GM18909 (cell line): ENCODE results near the gene NMRK1.
A peak's percentile ranks its signal among the peaks of the same experiment; 100 is the strongest.

Source experiments
- ATAC-seq: cut with Tn5 transposase; IDR thresholded peaks from one replicate; pipeline ENCODE4 v1.9.1; 2021; ENCODE audit warnings: mild to moderate bottlenecking; ENCODE audit not compliant: unreplicated experiment, poor library complexity

The NMRK1 gene

DNA sequence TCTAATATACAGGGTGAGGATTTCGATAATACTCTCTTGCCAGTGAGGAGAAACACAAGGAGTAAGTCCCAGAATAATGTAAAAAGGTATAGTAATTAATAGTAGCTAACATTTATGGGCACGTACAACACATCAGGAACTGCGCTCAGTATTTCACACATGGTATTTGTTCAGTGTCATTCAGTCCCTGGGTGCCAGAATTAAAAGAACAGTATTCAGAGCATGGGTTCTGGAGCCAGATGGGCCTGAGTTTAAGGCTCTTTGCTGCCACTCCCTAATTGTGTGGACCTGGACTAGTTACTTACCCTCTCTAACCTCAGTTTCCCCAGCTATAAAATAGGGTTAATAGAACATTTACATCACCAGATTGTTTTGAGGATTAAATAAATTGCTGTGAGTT is 16.7 kb upstream of the NMRK1 start:
- ATAC-seq, result no peak

- no peak for ATAC-seq
Observed at GRCh38 chr9:75102177-75102790, 14.3 kb upstream of the NMRK1 start.

DNA sequence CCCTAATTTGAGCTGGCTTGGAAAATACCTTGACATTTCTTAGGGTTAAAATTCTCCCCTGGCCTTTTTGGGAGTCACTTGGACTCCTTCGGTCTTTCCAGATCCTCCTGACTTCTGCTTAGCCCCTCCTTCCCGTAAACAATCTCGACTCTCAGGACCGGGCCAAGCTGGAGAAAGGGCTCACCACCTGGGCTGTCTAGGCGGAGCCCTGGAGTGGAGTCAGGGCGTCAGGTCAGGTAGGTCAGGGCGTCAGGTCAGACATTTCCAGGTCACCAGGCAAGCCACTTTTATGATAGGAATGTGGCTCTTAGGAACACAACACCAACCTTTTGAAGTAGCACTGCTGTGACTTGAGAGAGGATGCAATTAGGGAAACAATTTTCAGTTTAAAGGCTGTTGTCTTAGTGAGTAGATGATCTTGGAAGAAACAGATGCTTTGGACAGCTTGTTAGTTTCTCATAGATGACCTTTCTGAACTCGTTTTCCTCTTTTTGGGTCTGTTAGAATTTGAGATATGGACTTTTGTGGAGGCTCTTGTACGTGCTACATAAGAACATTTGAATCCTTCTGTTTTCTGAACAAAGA is 13.1 kb upstream of the NMRK1 start:
- ATAC-seq, result no peak

- ATAC-seq, result no peak
Observed at GRCh38 chr9:75096796-75097195, 8.8 kb upstream of the NMRK1 start.

GRCh38 chr9:75092766-75093165 is 4.8 kb upstream of the NMRK1 start:
- ATAC-seq, result no peak

- no peak for ATAC-seq
Observed at GRCh38 chr9:75090579-75090978, 2.6 kb upstream of the NMRK1 start.

GRCh38 chr9:75089373-75089766 is 1.4 kb upstream of the NMRK1 start:
- ATAC-seq, result no peak

- ATAC-seq, result peak; percentile 42
Observed at GRCh38 chr9:75088646-75089372, 854 bp upstream of the NMRK1 start.

DNA sequence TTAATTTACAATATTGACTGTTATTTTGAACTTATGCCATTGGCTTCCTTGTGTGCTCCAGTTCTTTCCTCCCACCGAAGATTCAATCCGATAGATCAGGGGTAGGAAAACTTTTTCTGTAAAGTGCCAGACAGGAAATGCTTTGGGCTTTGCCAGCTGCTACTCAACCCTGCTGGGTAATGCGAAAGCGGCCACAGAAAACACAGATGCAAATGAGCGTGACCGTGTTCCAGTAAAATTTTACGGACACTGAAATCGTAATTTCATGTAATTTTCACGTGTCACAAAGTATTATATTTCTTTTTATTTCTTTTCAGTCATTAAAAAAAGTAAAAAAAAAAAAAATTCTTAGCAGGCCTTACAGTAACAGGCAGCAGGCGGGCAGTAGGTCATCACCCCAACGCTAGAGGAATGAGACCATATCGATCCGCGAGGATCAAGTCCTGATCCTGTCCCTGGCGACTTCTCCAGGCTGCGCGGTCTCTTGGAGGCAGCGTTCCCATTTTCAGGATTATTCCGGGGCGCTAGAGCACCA is 599 bp downstream of the NMRK1 start:
- ATAC-seq, result peak; percentile 36

GRCh38 chr9:75086541-75087288 is 1.2 kb downstream of the NMRK1 start:
- no peak for ATAC-seq

DNA sequence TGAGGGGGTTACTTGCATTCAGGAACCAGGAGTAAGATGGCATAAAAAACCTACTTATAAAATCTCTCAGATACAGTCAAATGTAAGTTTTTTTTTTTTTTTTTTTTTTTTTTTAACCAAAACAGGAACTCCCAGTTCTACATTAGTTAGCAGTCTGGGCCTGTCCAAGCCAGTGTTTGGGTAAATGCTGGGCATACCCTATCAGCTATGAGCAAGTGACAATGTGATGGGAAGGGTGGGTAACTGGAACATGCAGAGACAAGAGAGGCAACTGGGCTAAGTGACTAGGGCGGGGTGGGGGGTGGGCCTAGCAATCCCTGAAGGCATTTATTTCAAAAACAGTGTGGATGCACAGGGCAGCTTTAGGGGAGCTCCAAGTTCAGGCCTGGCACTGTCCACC is 2.3 kb downstream of the NMRK1 start:
- no peak for ATAC-seq

GRCh38 chr9:75084081-75084672 is 3.8 kb downstream of the NMRK1 start:
- no peak for ATAC-seq

DNA sequence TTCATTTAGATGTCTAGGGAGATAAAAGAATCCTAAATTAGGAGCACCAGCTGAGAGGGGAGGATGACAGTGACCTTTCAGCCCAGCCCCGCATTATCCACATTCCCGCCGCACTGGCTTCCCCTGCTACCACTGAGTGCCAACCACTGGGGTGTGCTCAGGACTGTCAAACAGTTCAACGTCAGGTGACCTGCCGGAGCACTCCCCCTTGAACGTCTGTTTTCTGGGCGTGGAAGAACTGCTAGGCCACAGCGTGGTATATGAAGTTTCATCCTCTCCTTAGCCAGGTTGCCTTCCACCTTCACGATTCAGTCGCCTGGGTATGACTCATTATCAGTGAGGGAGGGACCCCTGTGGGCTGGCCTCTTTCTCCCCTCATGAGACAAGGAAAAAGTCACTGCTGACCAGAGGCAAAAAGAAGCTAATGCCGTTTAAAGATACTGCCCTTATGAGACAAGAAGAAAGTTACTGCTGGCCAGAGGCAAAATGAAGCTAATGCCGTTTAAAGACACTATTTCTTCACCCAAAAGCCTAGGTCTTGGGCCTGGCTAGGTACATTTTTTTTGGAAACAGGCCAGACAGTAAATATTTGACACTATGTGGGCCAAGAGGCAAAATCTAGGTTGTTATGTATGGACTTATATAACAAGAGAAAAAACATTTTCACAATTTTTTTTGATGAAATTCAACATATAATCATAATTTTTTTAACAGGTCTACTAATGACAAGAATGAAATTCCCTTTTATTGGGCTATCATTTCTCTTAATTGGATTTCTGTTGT is 4.6 kb downstream of the NMRK1 start:
- no peak for ATAC-seq

GRCh38 chr9:75081632-75082031 is 6.3 kb downstream of the NMRK1 start:
- ATAC-seq, result no peak

- ATAC-seq, result no peak
Observed at GRCh38 chr9:75072895-75073294, 15.1 kb downstream of the NMRK1 start.

GRCh38 chr9:75071530-75072122 is 16.3 kb downstream of the NMRK1 start:
- peak; percentile 78 for ATAC-seq

- no peak for ATAC-seq
Observed at GRCh38 chr9:75069171-75069570, 18.8 kb downstream of the NMRK1 start.

GRCh38 chr9:75067894-75068293 is 20.1 kb downstream of the NMRK1 start:
- no peak for ATAC-seq

DNA sequence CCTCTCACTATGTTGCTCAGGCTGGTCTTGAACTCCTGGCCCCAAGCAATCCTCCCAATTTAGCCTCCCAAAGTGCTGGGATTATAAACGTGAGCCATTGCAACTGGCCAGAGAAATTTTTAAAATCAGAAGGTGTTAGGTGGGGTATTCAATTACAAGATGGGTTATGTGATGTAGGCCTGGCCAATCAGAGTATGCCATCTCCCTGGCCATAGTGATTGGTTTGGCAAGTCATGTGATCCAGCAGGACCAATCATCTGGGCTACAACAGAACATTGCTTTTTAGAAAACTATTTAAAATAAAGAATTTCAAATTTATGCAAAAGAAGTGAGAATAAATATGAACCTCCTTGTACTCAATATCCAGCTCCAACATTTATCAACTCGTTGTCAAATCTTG is 22.4 kb downstream of the NMRK1 start:
- no peak for ATAC-seq
